Activated CD8-positive, alpha-beta memory T cell treated with anti-CD3 and anti-CD28 coated beads, Interleukin-2, amount 50 U/mL, for 24 hours (primary cell): ENCODE results near the gene LIMS2.

Experiments used
- DNase-seq: peaks from one replicate; pipeline ENCODE4 v3.0.0-alpha.2; 2020; ENCODE audit errors: extremely low read depth

Gene LIMS2

DNA sequence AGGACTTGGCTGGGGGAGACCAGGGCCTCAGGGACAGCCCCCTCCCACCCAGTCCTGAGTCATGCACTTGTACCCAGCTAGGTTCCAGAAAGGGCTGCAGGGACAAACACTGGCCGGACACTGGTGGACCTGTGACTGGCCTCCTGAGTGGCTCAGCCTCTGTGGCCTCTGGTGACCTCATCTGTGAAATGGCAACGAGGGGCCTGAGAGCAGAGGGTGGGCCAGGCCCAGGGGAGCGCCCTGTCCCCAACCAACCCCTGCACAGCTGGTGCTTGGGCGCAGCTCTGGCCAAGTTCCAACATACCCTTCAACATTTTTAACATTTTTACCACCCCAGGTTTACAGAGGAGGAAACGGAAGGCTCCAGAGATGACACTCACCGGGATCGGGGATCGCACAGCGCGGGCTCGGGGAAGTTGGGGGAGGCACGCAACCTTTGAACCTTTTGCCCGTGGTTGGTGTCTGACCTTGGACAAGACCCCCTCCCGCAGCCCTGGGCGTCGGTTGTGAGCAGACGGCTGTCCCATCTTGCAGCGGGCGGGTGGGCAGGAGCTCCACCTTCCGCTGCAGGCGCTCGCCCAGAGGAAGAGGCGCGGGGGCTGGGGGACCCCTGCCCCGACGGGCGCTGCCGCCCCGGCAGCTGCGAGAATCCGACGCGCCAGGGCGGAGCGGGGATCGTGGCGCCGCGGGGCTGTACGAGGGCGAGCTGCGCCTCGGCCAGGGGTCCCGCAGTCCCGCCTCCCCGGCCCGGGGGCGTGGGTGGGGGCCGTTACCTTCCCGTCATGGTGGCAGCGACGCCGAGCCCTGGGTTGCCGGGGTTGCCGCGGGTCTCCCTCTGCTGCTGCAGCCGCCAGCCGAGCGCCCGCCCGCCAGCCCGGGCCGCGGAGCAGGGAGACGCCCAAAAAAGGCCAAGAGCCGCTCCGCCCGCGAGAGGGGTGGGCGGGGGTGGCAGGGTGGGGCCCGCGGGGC, 805 bp downstream of the LIMS2 start:
- DNase-seq: no peak

DNA sequence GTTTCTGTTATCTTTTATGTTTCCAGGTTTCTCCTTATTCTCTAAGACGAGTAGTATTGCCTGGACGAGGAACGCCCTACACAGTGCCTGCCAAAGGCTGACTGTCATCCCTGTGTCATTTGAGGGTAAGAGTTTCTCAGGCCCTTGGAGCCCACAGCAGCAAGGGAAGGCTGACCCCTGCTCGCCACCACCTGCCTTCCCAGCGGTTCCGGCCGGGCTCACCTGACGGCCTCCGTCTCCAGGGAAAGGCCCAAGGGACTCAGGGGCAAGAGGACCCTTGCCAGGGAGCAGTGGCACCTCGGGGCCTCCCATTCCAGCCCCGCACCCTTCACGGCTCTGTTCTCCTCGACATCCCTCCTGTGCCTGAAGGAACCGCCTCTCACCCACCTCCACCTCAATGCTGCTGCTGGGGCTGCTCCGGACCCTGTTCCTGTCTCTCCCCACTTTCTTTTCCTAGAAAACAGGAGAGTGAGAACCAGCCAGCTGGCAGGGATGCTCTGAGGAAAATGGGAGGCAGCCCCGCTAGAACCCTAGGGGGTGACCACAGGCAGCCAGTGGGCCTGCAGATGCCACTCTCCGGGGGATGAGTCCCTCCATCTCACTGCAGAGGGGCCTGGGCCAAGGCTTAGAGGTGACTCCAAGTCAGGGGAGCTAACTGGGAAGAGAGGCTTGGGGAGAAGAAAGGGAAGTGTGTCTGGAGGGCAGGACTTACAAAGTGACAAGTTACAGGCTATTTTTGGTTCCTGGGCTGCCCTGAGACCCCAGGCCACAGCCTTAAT, 1.9 kb downstream of the LIMS2 start:
- no peak for DNase-seq

DNA sequence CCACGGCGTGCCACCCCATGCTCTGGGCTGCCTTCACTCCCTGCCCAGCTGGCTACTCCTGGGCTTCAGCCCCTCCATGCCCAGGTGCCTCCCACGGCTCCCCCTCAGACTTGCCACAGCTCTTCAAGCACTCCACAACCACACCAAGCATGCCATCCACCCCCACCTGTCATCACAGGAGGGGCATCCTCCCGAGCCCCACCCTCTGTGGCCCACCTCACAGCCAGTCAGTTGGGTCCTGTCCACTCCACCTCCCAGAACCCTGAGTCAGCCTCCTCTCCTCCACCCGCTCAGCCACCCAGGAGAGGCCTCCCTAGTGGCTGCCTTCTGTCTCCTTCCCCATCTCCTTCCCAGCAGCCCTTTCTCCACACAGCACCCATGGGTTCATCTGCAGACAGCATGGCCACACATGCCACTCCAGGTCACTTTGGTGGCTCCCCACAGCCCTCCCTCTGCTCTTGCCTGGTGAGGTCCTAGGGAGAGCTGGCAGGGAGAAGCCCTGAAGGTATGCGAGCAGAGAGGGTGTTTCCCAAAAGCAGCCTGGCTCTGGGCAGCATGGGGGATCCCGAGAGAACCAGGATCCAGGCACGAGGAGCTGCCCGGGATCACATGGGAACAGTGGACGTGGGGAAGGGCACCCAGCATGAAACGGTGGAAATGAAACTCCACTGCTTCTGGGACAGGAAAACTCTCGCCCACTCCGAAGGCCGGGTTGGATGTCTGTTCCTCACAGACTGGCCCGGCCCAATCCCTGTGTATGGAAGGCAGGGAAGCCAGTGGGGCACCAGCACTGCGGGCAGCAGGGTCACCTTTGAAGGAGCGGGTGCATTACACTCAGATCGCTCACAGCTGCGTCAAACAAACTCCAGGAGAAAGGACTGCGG, 2.7 kb downstream of the LIMS2 start:
- DNase-seq: no peak

DNA sequence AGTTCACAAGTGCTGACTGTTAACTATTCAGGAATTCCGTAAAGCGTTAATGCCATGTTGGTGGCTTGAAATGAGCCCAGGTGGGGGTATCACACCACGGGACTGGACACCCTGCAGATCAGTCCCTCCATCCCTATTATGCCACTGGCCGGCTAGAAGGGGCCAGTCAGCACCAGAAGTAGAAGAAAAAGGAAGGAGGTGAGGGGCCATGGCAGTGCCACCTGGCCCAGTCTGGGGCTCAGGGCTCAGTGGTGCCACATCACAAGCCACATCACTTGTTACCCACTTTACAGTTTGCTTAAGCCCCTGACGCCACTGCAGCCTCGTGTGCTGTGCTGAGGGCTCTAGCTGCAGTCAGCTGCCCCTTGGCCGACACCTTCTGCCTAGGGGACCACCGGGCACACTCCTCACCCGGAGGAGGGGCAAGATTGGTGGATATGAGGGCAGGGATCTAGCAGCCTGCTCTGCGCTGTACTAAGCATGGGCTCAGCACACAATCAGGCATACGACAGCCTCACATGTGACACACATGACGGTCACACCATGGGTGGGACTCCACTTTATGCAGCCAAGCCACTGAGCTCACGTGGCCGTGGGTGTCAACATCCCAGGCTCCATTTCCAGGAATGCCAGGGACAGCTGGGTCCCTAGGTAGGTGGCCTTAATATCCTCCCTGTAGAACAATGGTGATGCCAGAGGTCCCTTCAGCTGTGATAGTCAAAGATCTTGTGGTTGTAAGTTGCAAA, 3.6 kb downstream of the LIMS2 start:
- DNase-seq: no peak

DNA sequence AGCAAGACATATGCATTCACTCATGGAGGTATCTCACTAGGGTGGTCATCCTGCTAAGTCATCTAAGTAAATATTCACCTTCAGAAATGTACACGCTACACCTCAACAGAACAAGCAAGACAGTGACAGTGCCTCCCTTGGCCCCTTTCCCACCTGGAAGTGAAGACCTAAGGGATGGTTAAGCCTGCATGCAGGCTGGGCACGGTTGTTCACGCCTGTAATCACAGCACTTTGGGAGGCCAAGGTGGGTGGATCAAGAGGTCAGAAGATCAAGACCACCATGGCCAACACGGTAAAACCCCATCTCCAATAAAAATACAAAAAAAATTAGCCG, 4.4 kb downstream of the LIMS2 start:
- no peak for DNase-seq

DNA sequence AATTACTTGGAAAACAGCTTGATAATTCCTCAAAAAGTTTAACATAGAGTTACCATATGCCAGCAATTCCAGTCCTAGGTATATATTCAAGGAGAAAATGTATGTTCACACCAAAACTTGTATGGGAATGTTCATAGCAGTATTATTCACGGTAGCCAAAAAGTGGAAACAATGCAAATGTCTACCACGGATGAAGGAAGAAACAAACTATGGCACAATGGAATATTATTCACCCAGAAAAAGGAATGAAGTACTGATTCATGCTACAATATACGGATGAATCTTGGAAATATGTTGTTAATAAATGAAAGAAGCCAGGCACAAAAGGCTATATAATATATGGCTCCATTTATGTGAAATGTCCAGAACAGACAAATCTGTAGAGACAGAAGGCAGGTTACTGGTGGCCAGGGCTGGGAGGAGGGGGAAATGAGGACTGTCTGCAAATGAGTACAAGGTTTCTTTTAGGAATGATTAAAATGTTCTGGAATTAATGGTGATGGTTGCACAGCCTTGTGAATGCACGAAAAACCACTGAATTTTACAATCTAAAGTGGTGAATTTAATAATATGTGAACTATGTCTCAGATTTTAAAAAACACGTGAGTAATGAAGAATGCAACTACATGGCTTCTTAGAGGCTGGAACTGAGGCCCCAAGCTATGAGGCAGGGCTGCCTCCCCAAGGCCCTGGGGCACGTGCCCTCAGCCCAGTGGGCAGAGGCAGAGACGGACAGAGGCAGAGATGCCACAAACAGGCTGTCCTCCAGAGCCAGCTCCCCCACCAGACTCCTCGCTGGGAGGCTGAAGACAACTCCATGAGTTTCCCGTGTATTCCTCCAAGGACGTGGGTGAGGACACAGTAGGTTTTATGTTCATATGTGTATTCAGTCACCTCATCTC, 5.0 kb downstream of the LIMS2 start:
- no peak for DNase-seq

DNA sequence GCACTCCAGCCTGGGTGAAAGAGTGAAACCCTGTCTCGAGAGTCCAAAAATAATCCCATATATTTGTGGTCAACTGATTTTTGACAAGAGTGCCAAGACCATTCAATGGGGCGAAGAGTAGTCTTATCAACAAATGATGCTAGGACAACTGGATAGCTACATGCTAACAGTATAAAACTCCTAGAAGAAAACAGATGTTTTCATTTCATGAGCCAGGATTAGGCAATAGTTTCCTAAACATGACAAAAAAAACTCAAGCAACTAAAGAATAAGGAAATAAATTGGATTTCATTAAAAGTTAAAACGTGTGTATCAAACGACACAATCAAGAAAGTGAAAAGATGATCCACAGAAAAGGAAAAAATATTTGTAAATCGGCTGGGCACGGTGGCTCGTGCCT, 6.3 kb downstream of the LIMS2 start:
- DNase-seq: no peak

DNA sequence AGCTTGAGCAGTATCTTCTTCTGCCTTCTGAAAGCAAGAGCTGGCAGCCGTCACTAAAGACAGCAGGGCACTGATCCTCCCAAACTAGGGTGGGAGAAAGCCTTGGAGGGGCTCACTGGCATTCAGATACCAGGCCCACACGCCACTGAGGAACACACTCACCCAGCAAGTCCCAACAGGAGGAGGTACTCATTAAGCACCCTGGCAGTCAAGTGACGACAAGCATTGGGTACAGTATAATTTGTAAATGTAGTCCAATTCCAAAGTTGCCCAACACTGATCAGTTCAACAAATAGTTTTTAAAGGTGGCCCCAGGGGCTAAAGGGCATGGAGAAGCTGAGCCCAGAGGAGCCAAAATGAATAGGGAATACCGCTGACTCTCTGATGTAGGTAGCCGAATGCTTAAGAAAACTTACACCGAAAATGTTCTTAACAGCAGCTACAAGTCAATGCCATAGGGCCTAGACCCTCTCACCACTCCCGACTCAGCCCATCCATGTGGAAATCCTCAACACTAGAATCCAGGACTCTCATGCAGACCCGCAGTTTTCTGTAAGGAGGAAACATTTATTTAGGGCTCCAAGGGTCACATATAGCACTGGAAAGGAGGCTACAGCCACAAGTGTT, 9.9 kb downstream of the LIMS2 start:
- DNase-seq: no peak

DNA sequence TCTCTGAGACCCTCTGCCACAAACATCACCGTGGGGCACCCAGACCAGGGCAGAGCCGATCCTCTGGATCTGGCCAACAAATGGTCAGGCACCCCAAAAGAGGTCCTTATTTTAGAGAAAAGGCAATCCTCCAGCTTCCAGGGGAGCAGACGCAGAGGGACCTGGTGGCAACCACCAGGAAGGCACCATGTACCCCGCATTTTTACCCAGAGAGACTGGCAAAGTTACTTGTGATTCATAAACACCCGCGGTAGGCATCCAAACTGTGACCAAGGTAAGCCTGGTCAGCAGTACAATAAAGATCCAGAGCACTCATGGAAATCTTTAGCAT, 10.5 kb downstream of the LIMS2 start:
- DNase-seq: no peak

DNA sequence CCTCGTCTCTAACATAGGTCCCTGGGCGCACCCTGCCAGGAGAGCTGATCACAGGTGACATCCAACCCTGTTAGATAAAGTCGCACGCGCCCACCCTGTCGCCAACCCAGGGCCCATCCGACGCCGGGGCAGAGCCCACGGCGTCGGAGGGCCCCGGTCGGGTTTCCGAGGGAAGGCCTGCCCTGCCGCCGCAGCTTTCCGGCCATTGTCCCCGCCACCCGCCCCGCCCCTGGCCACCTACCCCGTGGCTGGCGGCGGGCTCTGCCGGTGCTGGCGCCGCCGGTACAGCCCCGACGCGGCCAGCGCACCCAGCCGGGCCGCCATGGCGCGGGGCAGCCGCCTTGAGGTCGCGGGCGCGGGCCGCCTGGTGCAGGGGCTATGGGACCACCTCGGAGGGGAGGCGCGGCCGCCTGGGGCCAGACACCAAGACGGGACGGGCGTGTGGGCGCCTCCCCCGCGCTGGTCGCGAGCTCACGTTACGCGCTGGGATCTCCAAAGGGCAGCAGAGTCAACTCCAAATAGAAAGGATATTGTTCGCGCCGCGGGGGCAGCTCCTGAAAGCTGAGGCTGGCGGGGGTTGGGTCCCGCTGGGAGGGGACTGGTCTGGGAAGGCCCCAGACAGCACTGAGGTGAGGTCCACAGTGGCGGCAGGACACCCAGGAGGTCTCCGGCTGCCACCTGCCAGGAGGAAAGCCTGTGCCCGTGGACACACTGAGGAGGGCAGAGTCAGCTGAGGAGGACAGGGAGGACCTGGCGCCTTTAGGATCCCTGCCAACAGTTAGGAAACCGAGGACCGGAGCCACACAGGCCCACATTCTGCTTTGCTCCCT, 11.1 kb downstream of the LIMS2 start:
- no peak for DNase-seq

DNA sequence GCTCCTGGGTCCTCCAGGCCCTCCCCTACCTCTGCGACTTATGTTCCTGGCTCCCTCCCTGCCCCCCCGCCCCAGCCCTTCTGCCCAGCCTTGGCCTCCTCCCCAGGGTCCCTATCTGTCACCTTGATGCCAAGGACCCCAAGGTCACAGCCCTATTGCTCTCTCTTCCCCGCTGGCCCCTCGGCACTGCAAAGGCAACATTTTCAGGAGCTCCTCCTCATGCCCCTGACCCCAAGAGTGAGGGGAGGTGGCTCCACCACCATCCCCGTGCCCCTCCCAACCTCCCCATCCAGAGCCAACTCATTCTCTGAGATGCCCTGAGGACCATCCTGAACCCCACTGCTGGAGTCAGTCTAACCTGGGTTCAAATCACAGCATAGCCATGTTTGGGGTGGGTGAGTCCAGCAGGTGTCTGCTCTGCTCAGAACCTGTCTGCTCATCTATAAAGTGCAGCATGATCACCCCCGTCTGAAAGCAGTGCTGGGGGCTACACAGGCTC, 11.7 kb downstream of the LIMS2 start:
- no peak for DNase-seq

DNA sequence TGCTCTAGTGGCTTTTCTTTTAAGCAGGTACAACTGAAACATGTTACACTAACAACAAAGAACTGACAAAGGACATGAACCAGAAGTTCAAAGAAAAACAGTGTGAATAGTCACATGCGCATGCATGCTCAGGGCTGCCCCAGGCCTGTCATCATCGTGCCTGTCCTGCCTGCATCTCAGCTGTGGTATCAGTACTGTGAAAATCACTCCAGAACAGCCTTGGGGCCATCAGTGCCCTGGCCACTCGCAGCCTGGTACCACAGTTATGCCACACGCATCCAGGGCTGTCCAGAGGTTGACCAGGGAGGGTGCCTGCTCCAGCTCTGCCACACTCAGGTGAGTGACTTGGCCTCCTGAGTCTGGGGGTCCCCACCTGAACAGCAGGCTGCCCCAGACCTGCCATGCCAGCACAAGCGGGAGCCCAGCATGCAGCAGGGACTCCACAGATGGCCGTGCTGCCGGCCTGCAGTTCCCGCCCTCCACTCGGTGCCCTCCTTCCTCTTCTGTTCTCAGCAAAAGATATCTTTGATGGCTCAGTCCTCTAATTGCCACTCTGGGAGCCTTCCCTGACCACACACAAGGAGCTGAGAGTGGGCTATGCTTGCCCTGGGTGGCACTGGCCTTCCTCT, 12.3 kb downstream of the LIMS2 start:
- no peak for DNase-seq

DNA sequence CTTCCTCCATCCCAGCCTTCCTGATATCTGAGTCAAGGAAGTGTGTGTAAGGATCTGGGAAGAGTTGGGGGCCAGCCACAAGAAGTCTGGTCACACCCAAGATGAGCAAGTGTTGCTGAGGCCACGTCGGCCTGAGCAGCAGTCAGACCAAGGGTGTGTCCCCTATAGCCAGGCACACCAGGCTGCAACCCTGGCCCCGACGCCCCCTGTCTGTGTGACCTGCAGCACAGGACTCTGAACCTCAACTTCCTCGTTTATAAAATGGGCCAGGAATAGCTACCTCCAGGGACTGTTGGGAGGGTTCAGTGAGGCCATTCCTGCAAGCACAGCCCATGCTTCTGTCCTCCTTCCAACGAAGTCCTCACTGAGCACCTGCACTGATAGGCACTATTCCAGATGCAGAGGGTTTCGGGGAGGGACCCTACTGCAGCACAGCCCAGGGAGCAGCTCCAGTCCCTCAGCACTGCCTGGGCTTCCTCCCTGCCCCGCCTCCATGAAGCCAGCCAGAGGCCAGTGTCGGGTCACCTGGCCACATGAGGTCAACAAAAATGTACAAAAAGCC, 13.3 kb downstream of the LIMS2 start:
- no peak for DNase-seq

DNA sequence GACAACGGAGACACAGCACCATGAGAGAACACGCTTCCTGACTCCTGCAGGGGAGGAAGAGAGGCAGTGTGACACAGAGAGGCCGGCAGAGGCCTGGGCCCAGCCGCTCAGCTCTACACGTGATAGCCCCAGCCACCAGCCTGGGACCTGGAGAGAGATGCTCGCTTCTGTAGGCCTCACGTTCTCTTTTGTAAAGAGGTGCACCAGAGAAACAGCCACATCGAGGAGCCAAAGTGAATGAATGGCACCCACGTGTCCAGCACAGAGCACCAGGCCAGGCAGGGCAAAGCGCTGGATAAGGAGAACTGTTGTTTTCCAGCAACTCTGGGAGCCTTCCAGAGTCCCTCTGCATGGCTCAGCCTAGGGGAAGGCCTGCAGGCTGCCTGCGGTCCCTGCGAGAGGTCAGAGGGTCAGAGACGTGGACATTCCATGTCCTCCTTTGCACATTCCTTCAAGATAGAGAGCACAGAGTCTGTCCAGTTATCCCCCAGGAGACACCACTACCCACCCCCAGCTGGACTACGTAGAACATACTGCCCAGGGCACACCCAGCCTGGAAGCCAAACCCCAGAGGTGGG, 14.2 kb downstream of the LIMS2 start:
- no peak for DNase-seq

DNA sequence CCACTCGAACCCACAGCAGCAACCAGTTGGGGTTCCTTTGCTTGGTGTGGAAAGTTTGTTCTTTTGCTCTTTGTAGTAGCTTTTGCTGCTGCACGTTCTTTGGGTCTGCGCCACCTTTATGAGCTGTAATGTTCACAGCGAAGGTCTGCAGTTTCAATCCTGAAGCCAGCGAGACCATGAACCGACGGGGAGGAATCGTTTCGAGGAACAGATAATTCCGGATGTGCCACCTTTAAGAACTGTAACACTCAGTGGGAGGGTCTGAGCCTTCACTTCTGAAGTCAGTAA, 15.1 kb downstream of the LIMS2 start:
- no peak for DNase-seq

DNA sequence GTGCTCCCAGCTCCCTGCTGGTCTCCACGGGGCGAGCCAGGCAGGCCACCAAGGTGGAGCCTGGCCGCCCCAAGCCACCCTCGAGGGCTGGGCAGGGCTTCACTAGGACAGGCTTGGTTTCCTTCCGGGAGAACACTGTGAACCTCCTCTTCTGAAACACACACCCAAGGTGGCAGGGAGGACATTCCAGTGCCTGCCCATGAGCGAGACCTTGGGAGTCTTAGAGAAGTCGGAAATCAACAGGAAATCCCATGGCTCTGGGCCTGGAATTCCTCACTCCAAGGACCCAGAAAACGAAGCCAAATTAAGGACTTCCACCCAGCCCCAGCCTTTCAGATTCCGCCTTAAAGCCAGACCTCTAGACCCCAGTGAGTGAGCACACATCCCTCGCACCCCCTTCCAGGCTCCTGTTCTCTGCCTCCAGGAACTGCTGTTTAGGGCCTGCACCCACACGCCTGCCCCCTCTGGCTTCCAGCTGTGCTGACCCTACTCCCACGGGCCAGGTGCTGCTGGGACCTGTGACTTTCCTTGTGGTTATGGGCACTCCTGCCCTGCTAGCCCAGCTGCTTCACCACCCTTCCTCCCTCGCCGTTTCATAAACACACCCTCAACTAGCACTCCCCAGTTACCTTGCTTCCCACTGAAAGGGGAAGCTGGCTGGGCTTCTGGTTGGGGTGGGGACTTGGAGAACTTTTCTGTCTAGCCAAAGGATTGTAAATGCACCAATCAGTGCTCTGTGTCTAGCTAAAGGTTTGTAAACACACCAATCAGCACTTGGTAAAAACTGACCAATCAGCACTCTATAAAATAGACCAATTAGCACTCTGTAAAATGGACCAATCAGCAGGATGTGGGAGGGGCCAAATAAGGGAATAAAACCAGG, 15.7 kb downstream of the LIMS2 start:
- DNase-seq: no peak
